ENCODE data around the gene RANBP2. TPM values are rescaled to one million over a fixed set of nuclear protein-coding genes. Genes with fewer than 3 reads are reported as not detected.
A peak's percentile ranks its signal among the peaks of the same experiment; 100 is the strongest.
"Not testable (repeated sequence)": the region's sequence is repeated elsewhere in the genome, so short reads cannot be mapped to it uniquely, and the experiment has no call there.

Gene RANBP2
- total RNA-seq, 2 donors from 2014 or later: 137 to 140 TPM

DNA sequence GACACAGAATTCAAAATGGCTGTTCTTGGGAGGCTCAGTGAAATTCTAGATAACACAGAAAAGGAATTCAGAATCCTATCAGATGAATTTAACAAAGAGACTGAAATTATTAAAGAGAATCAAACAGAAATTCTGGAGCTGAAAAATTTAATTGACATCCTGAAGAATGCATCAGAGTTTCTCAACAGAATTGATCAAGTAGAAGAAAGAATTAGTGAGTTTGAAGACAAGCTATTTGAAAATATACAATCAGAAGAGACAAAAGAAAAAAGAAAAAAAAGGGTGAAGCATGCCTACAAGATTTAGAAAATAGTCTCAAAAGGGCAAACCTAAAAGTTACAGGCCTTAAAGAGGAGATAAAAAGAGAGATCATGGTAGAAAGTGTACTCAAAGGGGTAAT is 12.0 kb upstream of the RANBP2 start:
- Mint-ChIP-seq H3K36me3 (ENCODE audit: low read depth) (no peaks in the 10 kb centered on the region), H3K27ac (no peak overlapping the region), H3K4me3 (no peak overlapping the region), H3K4me1 (no peaks in the 10 kb centered on the region), H3K27me3 (no peaks in the 10 kb centered on the region)
- H3K9me3 ChIP-seq (ENCODE audit: control insufficient read depth, low read length, poor library complexity, severe bottlenecking): no peaks in the 10 kb centered on the region
- ATAC-seq (no peak), DNase-seq (no peak)

DNA sequence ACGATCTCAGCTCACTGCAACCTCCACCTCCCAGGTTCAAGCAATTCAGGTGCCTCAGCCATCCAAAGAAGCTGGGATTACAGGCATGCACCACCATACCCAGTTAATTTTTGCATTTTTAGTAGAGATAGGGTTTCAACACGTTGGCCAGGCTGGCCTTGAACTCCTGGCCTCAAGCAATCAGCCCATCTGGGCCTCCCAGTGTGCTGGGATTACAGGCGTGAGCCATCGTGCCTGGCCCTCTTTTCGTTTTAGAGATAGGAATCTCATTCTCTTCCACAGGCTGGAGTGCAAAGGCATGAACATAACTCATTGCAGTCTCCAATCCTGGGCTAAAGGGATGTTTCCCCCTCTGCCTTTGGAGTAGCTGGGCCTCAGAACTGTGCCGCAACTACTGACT is 2.3 kb upstream of the RANBP2 start:
- H3K36me3 Mint-ChIP-seq (ENCODE audit: low read depth); H3K9me3 ChIP-seq (ENCODE audit: control insufficient read depth, low read length, poor library complexity, severe bottlenecking); H3K27me3 Mint-ChIP-seq; H3K4me3 Mint-ChIP-seq; H3K27ac Mint-ChIP-seq; H3K4me1 Mint-ChIP-seq; DNase-seq; ATAC-seq: not testable (repeated sequence)

DNA sequence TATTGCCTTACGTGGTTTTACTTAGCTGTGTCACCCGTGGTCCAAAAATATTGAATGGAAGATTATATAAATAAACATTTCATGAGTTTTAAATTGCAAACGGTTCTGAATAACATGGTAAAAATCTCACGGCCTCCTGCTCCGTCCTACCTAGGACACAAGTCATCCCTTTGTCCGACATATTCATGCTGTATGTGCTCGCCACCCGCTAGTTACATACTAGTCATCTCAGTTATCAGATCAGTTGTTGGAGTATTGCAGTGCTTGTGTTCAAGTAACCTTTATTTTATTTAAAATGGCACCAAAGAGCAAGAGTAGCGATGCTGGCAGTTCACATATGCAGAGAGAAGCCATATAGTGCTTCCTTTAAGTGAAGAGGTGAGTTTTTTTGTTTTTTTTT is 6.8 kb downstream of the RANBP2 start:
- peak overlapping the region; percentile 21 for H3K27ac Mint-ChIP-seq
- not testable (repeated sequence) for DNase-seq; H3K9me3 ChIP-seq (ENCODE audit: control insufficient read depth, low read length, poor library complexity, severe bottlenecking); H3K36me3 Mint-ChIP-seq (ENCODE audit: low read depth); ATAC-seq; H3K27me3 Mint-ChIP-seq
- H3K4me1 Mint-ChIP-seq: peaks cover 30% of the 10 kb centered on the region
- H3K4me3 Mint-ChIP-seq: peak overlapping the region; percentile 9

- H3K9me3 ChIP-seq (ENCODE audit: control insufficient read depth, low read length, poor library complexity, severe bottlenecking); H3K36me3 Mint-ChIP-seq (ENCODE audit: low read depth); H3K27me3 Mint-ChIP-seq; DNase-seq; H3K4me1 Mint-ChIP-seq; H3K4me3 Mint-ChIP-seq; ATAC-seq: not testable (repeated sequence)
- H3K27ac Mint-ChIP-seq: peak overlapping the region; percentile 61
These were observed 15.4 kb downstream of the RANBP2 start for GRCh38 chr2:108734656-108735055.

GRCh38 chr2:108757973-108758372 is 38.7 kb downstream of the RANBP2 start:
- not testable (repeated sequence) for H3K27me3 Mint-ChIP-seq; ATAC-seq; H3K9me3 ChIP-seq (ENCODE audit: control insufficient read depth, low read length, poor library complexity, severe bottlenecking); H3K4me3 Mint-ChIP-seq; H3K36me3 Mint-ChIP-seq (ENCODE audit: low read depth); H3K4me1 Mint-ChIP-seq; DNase-seq
- H3K27ac Mint-ChIP-seq: peak overlapping the region; percentile 34

GRCh38 chr2:108762618-108763017 is 43.3 kb downstream of the RANBP2 start:
- not testable (repeated sequence) for ATAC-seq; H3K27me3 Mint-ChIP-seq; H3K27ac Mint-ChIP-seq; H3K9me3 ChIP-seq (ENCODE audit: control insufficient read depth, low read length, poor library complexity, severe bottlenecking); H3K4me3 Mint-ChIP-seq; DNase-seq
- Mint-ChIP-seq H3K36me3 (ENCODE audit: low read depth) (peaks cover 12% of the 10 kb centered on the region), H3K4me1 (peaks cover 11% of the 10 kb centered on the region)

DNA sequence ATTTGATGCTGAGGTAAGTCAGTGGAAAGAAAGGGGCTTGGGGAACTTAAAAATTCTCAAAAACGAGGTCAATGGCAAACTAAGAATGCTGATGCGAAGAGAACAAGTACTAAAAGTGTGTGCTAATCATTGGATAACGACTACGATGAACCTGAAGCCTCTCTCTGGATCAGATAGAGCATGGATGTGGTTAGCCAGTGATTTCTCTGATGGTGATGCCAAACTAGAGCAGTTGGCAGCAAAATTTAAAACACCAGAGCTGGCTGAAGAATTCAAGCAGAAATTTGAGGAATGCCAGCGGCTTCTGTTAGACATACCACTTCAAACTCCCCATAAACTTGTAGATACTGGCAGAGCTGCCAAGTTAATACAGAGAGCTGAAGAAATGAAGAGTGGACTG is 47.4 kb downstream of the RANBP2 start:
- Mint-ChIP-seq H3K36me3 (ENCODE audit: low read depth) (peaks cover 11% of the 10 kb centered on the region), H3K4me1 (peaks cover 11% of the 10 kb centered on the region), H3K4me3 (peak overlapping the region; percentile 39)
- H3K27ac Mint-ChIP-seq; H3K27me3 Mint-ChIP-seq; ATAC-seq; H3K9me3 ChIP-seq (ENCODE audit: control insufficient read depth, low read length, poor library complexity, severe bottlenecking); DNase-seq: not testable (repeated sequence)

DNA sequence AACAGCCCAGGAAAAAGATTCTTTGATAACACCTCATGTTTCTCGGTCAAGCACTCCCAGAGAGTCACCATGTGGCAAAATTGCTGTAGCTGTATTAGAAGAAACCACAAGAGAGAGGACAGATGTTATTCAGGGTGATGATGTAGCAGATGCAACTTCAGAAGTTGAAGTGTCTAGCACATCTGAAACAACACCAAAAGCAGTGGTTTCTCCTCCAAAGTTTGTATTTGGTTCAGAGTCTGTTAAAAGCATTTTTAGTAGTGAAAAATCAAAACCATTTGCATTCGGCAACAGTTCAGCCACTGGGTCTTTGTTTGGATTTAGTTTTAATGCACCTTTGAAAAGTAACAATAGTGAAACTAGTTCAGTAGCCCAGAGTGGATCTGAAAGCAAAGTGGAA is 48.6 kb downstream of the RANBP2 start:
- DNase-seq; ATAC-seq; H3K9me3 ChIP-seq (ENCODE audit: control insufficient read depth, low read length, poor library complexity, severe bottlenecking); H3K27me3 Mint-ChIP-seq: not testable (repeated sequence)
- Mint-ChIP-seq H3K36me3 (ENCODE audit: low read depth) (peaks cover 15% of the 10 kb centered on the region), H3K4me3 (peak overlapping the region; percentile 25), H3K27ac (peak overlapping the region; percentile 49), H3K4me1 (peaks cover 11% of the 10 kb centered on the region)

DNA sequence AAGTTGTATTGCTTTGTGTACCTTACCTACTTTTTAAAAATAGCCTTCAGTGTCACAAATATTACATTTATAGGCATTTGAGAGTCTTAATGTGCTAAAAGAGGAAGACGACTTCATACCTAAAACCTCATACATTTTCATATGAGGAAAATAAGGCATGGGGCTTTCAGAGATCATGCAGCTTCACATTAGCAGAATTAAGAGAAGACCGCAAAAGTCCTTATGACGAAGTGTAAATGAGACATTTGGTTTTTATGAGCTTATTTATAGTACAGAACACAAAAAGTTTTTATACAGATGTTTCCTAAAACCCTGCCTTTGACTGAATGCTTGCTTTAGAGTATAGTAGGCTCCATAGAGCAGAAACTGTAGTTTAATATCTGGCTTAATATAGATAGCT is 57.2 kb downstream of the RANBP2 start:
- Mint-ChIP-seq H3K4me3 (peak overlapping the region; percentile 19), H3K27me3 (no peaks in the 10 kb centered on the region), H3K36me3 (ENCODE audit: low read depth) (peaks cover 5% of the 10 kb centered on the region), H3K4me1 (peaks cover 4% of the 10 kb centered on the region), H3K27ac (peak overlapping the region; percentile 60)
- ATAC-seq: peak; percentile 30
- DNase-seq: no peak
- H3K9me3 ChIP-seq (ENCODE audit: control insufficient read depth, low read length, poor library complexity, severe bottlenecking): no peaks in the 10 kb centered on the region

- H3K9me3 ChIP-seq (ENCODE audit: control insufficient read depth, low read length, poor library complexity, severe bottlenecking): no peaks in the 10 kb centered on the region
- peaks cover 3% of the 10 kb centered on the region for H3K36me3 Mint-ChIP-seq (ENCODE audit: low read depth)
- H3K4me1 Mint-ChIP-seq: peaks cover 4% of the 10 kb centered on the region
- ATAC-seq (no peak), DNase-seq (no peak)
- H3K27me3 Mint-ChIP-seq: no peaks in the 10 kb centered on the region
- peak overlapping the region; percentile 47 for H3K27ac Mint-ChIP-seq
- H3K4me3 Mint-ChIP-seq: peak overlapping the region; percentile 12
These were observed 59.6 kb downstream of the RANBP2 start for GRCh38 chr2:108778857-108779256.

- ATAC-seq (no peak), DNase-seq (no peak)
- peaks cover 14% of the 10 kb centered on the region for H3K4me1 Mint-ChIP-seq
- H3K36me3 Mint-ChIP-seq (ENCODE audit: low read depth): peaks cover 7% of the 10 kb centered on the region
- no peaks in the 10 kb centered on the region for H3K9me3 ChIP-seq (ENCODE audit: control insufficient read depth, low read length, poor library complexity, severe bottlenecking)
- peak overlapping the region; percentile 95 for H3K27ac Mint-ChIP-seq
- peak overlapping the region; percentile 98 for H3K4me3 Mint-ChIP-seq
- H3K27me3 Mint-ChIP-seq: no peaks in the 10 kb centered on the region
These were observed 66.7 kb downstream of the RANBP2 start for GRCh38 chr2:108786008-108786353.

DNA sequence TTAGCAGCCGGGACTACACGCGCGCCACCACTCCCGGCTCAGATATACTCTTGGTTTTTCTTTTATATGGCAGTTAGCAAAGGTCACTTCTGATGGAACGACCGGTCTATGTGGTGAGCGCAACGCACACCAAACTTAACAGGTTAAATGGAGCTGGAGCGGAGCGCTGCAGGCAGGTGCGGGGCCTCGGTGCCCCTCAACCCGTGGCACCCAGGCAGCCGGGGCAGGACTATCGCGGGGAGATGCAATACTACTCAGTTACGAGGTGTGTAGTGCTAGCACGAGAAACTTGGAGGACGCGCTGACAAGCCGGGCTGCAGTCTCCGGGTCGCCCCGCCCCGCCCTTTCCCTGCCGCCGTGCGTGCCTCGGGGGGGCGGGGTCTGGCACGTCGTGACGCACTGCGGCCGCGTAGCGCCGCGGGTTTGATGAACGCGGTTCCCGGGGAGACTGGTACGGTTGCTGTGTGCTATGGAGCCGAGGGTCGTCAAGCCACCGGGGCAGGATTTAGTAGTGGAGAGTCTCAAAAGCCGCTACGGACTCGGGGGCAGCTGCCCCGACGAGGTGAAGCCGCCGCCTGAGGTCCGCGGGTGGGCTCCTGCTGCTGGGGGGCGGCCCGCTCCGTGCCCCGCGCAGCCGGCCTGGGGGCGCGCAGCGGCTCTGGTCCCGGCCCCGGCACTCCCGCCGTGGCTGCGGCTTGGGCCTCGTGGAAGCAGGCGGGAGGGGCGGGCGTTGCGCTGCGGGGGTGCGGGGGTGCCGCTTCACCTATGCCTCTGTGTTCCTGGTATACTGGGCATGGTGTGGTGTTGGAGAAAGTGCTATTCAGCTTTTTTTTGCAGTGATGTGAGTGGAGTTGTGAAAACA is 67.3 kb downstream of the RANBP2 start, which contains the start of gene CCDC138:
TSS of gene CCDC138 (plus strand) at position 418 of the 862 bp plus-strand sequence. CDS start at position 470, 52 bp downstream.
- peaks cover 14% of the 10 kb centered on the region for H3K4me1 Mint-ChIP-seq
- H3K36me3 Mint-ChIP-seq (ENCODE audit: low read depth): peaks cover 7% of the 10 kb centered on the region
- peak within 1 kb of the TSS; percentile 95 for H3K27ac Mint-ChIP-seq
- no peaks in the 10 kb centered on the region for H3K9me3 ChIP-seq (ENCODE audit: control insufficient read depth, low read length, poor library complexity, severe bottlenecking)
- no peaks in the 10 kb centered on the region for H3K27me3 Mint-ChIP-seq
- peak within 1 kb of the TSS; percentile 98 for H3K4me3 Mint-ChIP-seq
- peak; percentile 96 for ATAC-seq
- DNase-seq: peak; percentile 82 to 91 (median 86)

GRCh38 chr2:108787216-108787541 is 67.9 kb downstream of the RANBP2 start:
- H3K36me3 Mint-ChIP-seq (ENCODE audit: low read depth): peaks cover 5% of the 10 kb centered on the region
- no peak for ATAC-seq
- H3K27me3 Mint-ChIP-seq: no peaks in the 10 kb centered on the region
- H3K9me3 ChIP-seq (ENCODE audit: control insufficient read depth, low read length, poor library complexity, severe bottlenecking): no peaks in the 10 kb centered on the region
- H3K4me3 Mint-ChIP-seq: peak overlapping the region; percentile 98
- H3K27ac Mint-ChIP-seq: peak overlapping the region; percentile 95
- peaks cover 14% of the 10 kb centered on the region for H3K4me1 Mint-ChIP-seq
- no peak for DNase-seq
